GM12891 (cell line): ENCODE results near the gene MSI2.

ENCODE experiments used
- POLR2A ChIP-seq: IDR thresholded peaks from 2 replicates; pipeline ENCODE4 v1.6.1; 2011; ENCODE audit warnings: low read depth, low read length, control low read depth
- POLR2AphosphoS5 ChIP-seq: IDR thresholded peaks from 2 replicates; pipeline ENCODE4 v1.6.1; 2011; ENCODE audit warnings: low read depth, low read length, control low read depth
- TAF1 ChIP-seq: IDR thresholded peaks from 2 replicates; pipeline ENCODE4 v1.6.1; 2011; ENCODE audit warnings: low read depth, low read length, control low read depth

DNA sequence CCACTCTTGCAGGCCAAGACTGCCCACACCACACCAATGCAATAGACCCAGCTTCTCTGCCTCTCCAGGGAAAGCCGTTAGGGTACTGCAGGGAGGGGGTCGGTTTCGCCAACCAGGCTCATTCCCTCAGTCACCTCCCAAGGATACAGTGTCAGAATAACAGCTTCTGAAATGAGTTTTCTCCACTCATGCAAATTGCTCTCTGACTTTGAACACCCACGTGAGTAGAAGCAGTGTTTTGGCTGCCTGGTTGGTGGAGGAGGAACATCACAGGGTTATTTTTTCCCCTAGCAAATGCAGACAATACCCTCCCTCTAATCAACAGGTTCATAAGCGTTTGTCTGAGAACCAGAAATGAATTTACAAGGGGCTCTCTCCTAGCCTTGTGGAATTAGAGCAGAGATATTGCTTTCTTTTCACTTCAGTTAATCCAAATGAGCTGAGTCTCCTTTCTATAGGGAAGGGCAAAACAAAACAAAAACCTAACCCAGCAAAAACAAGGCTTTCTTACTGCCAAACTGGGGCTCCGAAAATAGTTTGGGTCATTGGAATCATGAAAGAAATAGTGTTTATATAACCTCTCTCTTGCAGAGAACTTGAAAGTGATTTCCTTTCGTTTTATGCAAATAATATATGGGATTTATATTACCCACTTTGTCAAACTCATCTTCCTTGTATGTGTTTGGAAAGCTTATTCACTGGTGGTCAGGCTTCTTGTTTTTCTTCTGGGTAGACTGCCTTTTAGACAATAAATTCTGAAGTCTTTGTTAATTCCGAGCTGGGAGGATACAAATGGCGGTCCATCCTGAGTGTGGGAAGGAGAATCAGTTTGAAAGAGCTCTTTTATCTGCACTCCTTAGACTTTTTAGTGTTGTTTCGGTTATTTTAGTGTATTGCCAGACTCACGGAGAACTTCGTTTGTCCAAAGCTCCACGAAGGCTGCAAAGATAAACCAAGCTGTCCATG is 229.9 kb downstream of the MSI2 start:
- TF ChIP-seq POLR2A (no peak), TAF1 (no peak), POLR2AphosphoS5 (no peak)
